Fibroblast of lung (primary cell): ENCODE results near the gene BCAT1. TPM values are rescaled to one million over a fixed set of nuclear protein-coding genes. Genes with fewer than 3 reads are reported as not detected.
A peak's percentile ranks its signal among the peaks of the same experiment; 100 is the strongest.
"Not testable (repeated sequence)": the region's sequence is repeated elsewhere in the genome, so short reads cannot be mapped to it uniquely, and the experiment has no call there.

ENCODE experiments used
- DNase-seq, 2 donors: peaks; one replicate each; pipeline versions ENCODE4 v3.0.0 to v3.0.0-alpha.2; 2010; ENCODE audit warnings: low read depth in 2 of 2
- H2AFZ ChIP-seq: 2 replicates; pipeline ENCODE4 v1.5.1; 2012; ENCODE audit warnings: low read length, control low read depth, inconsistent platforms
- H3K27ac ChIP-seq: 2 replicates; pipeline ENCODE4 v1.5.1; 2011; ENCODE audit warnings: low read length, control low read depth; ENCODE audit not compliant: insufficient read depth
- H3K27me3 ChIP-seq: 2 replicates; pipeline ENCODE4 v1.5.1; 2011; ENCODE audit warnings: mild to moderate bottlenecking, low read length; ENCODE audit not compliant: control insufficient read depth, insufficient read depth
- H3K36me3 ChIP-seq: 2 replicates; pipeline ENCODE4 v1.5.1; 2011; ENCODE audit warnings: low read length; ENCODE audit not compliant: control insufficient read depth, insufficient read depth
- H3K4me1 ChIP-seq: 2 replicates; pipeline ENCODE4 v1.5.1; 2011; ENCODE audit warnings: low read length; ENCODE audit not compliant: control insufficient read depth, insufficient read depth; ENCODE audit errors: extremely low read depth
- H3K4me2 ChIP-seq: 2 replicates; pipeline ENCODE4 v1.5.1; 2011; ENCODE audit warnings: low read length, control low read depth; ENCODE audit not compliant: insufficient read depth; ENCODE audit errors: extremely low read depth
- H3K4me3 ChIP-seq, 4 experiments: fragments of 200-600 bp in 1 of 4; sonication (generic) in 1 of 4; replicated peaks in 1 of 4; 2 replicates each; pipeline ENCODE4 v1.5.1; 2011 to 2016; ENCODE audit warnings: low read length in 4 of 4, low read depth in 3 of 4, mild to moderate bottlenecking in 3 of 4, control low read depth in 2 of 4, inconsistent platforms in 1 of 4, mixed read lengths in 1 of 4; ENCODE audit not compliant: insufficient read depth in 1 of 4; ENCODE audit errors: control extremely low read depth in 1 of 4
- H3K79me2 ChIP-seq: 2 replicates; pipeline ENCODE4 v1.5.1; 2012; ENCODE audit warnings: mild to moderate bottlenecking, low read length, inconsistent platforms; ENCODE audit not compliant: control insufficient read depth, insufficient read depth
- H3K9ac ChIP-seq: 2 replicates; pipeline ENCODE4 v1.5.1; 2011; ENCODE audit warnings: mild to moderate bottlenecking, low read length, control low read depth; ENCODE audit not compliant: insufficient read depth
- H3K9me3 ChIP-seq: 2 replicates; pipeline ENCODE4 v1.5.1; 2012; ENCODE audit warnings: low read depth, low read length; ENCODE audit not compliant: control insufficient read depth, insufficient read depth
- H4K20me1 ChIP-seq: 2 replicates; pipeline ENCODE4 v1.5.1; 2011; ENCODE audit warnings: low read length; ENCODE audit not compliant: control insufficient read depth, insufficient read depth; ENCODE audit errors: extremely low read depth
- CTCF ChIP-seq, 2 donors: IDR thresholded peaks in 1 of 2; conservative IDR thresholded peaks in 1 of 2; 1 replicate in 1 of 2; 2 replicates in 1 of 2; pipeline ENCODE4 v1.5.1; 2011 to 2012; ENCODE audit warnings: low read length in 2 of 2, control low read depth in 1 of 2, inconsistent platforms in 1 of 2, low read depth in 1 of 2, mild to moderate bottlenecking in 1 of 2
- EZH2 ChIP-seq: IDR thresholded peaks from 2 replicates; pipeline ENCODE4 v1.5.1; 2012; ENCODE audit warnings: low read length, control low read depth, mild to moderate bottlenecking; ENCODE audit errors: missing control alignments
- polyA plus RNA-seq, 2 donors: library from polyadenylated mRNA; depleted of rRNA in 1 of 2; stranded (reverse) in 1 of 2; unstranded in 1 of 2; fragments of >200 nt; gene quantifications; 2 replicates each; pipeline ENCODE4 v1.2.1, GENCODE V29; 2011 to 2012; ENCODE audit warnings: missing spikeins in 1 of 2
- total RNA-seq: library from RNA; depleted of rRNA; stranded (reverse); fragments of >200 nt; gene quantifications from 2 replicates; pipeline ENCODE4 v1.2.1, GENCODE V29; 2014

Gene BCAT1
- total and polyA plus RNA-seq, 2 donors (not counting 1 experiment from before 2014, with no cell fraction given): 27.8 to 162 TPM

GRCh38 chr12:24944601-24944975 lies 4.3 kb downstream of the BCAT1 start:
- Histone ChIP-seq H3K27ac (no peak overlapping the region), H3K4me1 (peaks cover 3% of the 10 kb centered on the region), H3K27me3 (no peaks in the 10 kb centered on the region), H3K79me2 (peaks cover 37% of the 10 kb centered on the region), H4K20me1 (no peaks in the 10 kb centered on the region), H3K36me3 (no peaks in the 10 kb centered on the region), H3K9me3 (no peaks in the 10 kb centered on the region), H3K4me2 (no peak overlapping the region), H3K4me3 (no peak overlapping the region), H3K9ac (no peak overlapping the region), H2AFZ (no peak overlapping the region)
- DNase-seq: no peak
- no peak for TF ChIP-seq EZH2

- peak in 1 of 2 donors; percentile 81 for DNase-seq
- H3K4me1 ChIP-seq: no peaks in the 10 kb centered on the region
- no peak overlapping the region for H3K4me2 ChIP-seq
- H3K36me3 ChIP-seq: no peaks in the 10 kb centered on the region
- H4K20me1 ChIP-seq: no peaks in the 10 kb centered on the region
- no peaks in the 10 kb centered on the region for H3K9me3 ChIP-seq
- no peak overlapping the region for H3K27ac ChIP-seq
- peaks cover 37% of the 10 kb centered on the region for H3K79me2 ChIP-seq
- TF ChIP-seq CTCF (conservative IDR thresholded peaks at IDR 0.05 in 1 of 2, IDR thresholded peaks at IDR 0.05 in 1 of 2; ENCODE audit: low read depth in 1 of 2, low read length in 2 of 2): no peak
- no peak for TF ChIP-seq EZH2
- no peaks in the 10 kb centered on the region for H3K27me3 ChIP-seq
- H3K4me3 ChIP-seq: no peak overlapping the region
- H2AFZ ChIP-seq: no peak overlapping the region
- no peak overlapping the region for H3K9ac ChIP-seq
Observed at GRCh38 chr12:24943947-24944600, 4.8 kb downstream of the BCAT1 start.

GRCh38 chr12:24940157-24940556 lies 8.7 kb downstream of the BCAT1 start:
- Histone ChIP-seq H3K79me2 (peaks cover 22% of the 10 kb centered on the region), H4K20me1 (no peaks in the 10 kb centered on the region), H3K27ac (no peak overlapping the region), H3K4me1 (peaks cover 2% of the 10 kb centered on the region), H3K36me3 (no peaks in the 10 kb centered on the region), H3K9me3 (no peaks in the 10 kb centered on the region), H2AFZ (no peak overlapping the region), H3K4me2 (no peak overlapping the region), H3K4me3 (no peak overlapping the region), H3K27me3 (no peaks in the 10 kb centered on the region), H3K9ac (no peak overlapping the region)
- no peak for DNase-seq
- TF ChIP-seq CTCF (conservative IDR thresholded peaks at IDR 0.05 in 1 of 2, IDR thresholded peaks at IDR 0.05 in 1 of 2; ENCODE audit: low read depth in 1 of 2, low read length in 2 of 2) (no peak), EZH2 (no peak)

GRCh38 chr12:24939551-24939950 lies 9.3 kb downstream of the BCAT1 start:
- not testable (repeated sequence) for H4K20me1 ChIP-seq, H3K36me3 ChIP-seq, H3K27me3 ChIP-seq, H2AFZ ChIP-seq, H3K4me3 ChIP-seq, H3K9ac ChIP-seq, H3K4me1 ChIP-seq, H3K4me2 ChIP-seq, DNase-seq, H3K9me3 ChIP-seq, H3K27ac ChIP-seq
- peaks cover 23% of the 10 kb centered on the region for H3K79me2 ChIP-seq
